Astrocyte (in vitro differentiated cells and primary cell): Measurements from ENCODE around the gene THRB. TPM values are rescaled to one million over a fixed set of nuclear protein-coding genes. Genes with fewer than 3 reads are reported as not detected.

Source experiments
- DNase-seq: peaks from one replicate; pipeline ENCODE4 v3.0.0-alpha.2; 2010; ENCODE audit warnings: low read depth
- FAIRE-seq: peaks from 2 replicates; lab custom pipeline; 2011; peaks lifted over from hg19 to GRCh38; lab: Jason Lieb, UNC
- H2AFZ ChIP-seq: 2 replicates; pipeline ENCODE4 v1.6.0; 2012; ENCODE audit warnings: low read depth, low read length, inconsistent platforms
- H3K27ac ChIP-seq: 2 replicates; pipeline ENCODE4 v1.5.1; 2011; ENCODE audit warnings: low read depth, low read length, inconsistent platforms
- H3K27me3 ChIP-seq: 2 replicates; pipeline ENCODE4 v1.6.0; 2011; ENCODE audit warnings: low read length, inconsistent platforms; ENCODE audit not compliant: insufficient read depth
- H3K36me3 ChIP-seq: 2 replicates; pipeline ENCODE4 v1.5.1; 2011; ENCODE audit warnings: low read length, inconsistent platforms; ENCODE audit not compliant: insufficient read depth
- H3K4me1 ChIP-seq: 2 replicates; pipeline ENCODE4 v1.5.1; 2011; ENCODE audit warnings: low read length, inconsistent platforms; ENCODE audit not compliant: insufficient read depth
- H3K4me2 ChIP-seq: 2 replicates; pipeline ENCODE4 v1.6.0; 2012; ENCODE audit warnings: low read length, inconsistent platforms
- H3K4me3 ChIP-seq: 2 replicates; pipeline ENCODE4 v1.5.1; 2011; ENCODE audit warnings: low read depth, mild to moderate bottlenecking, low read length, inconsistent platforms; ENCODE audit not compliant: insufficient read depth
- H3K79me2 ChIP-seq: 2 replicates; pipeline ENCODE4 v1.6.0; 2012; ENCODE audit warnings: mild to moderate bottlenecking, low read length, inconsistent platforms; ENCODE audit not compliant: insufficient read depth
- H3K9ac ChIP-seq: 2 replicates; pipeline ENCODE4 v1.6.0; 2012; ENCODE audit warnings: mild to moderate bottlenecking, low read length, inconsistent platforms
- H3K9me3 ChIP-seq: 2 replicates; pipeline ENCODE4 v1.5.1; 2012; ENCODE audit warnings: low read depth, mild to moderate bottlenecking, low read length, inconsistent platforms; ENCODE audit not compliant: insufficient read depth
- H4K20me1 ChIP-seq: 2 replicates; pipeline ENCODE4 v1.6.0; 2012; ENCODE audit warnings: low read length, inconsistent platforms; ENCODE audit not compliant: insufficient read depth
- H3K27ac Mint-ChIP-seq: one replicate; pipeline ENCODE4 v1.8.0; 2021; ENCODE audit warnings: mild to moderate bottlenecking, mixed read lengths; ENCODE audit not compliant: unreplicated experiment
- H3K27me3 Mint-ChIP-seq: one replicate; pipeline ENCODE4 v1.8.0; 2021; ENCODE audit warnings: low read depth, mixed read lengths; ENCODE audit not compliant: unreplicated experiment
- H3K36me3 Mint-ChIP-seq: one replicate; pipeline ENCODE4 v1.8.0; 2021; ENCODE audit warnings: low read depth, mixed read lengths; ENCODE audit not compliant: unreplicated experiment
- H3K4me1 Mint-ChIP-seq: one replicate; pipeline ENCODE4 v1.8.0; 2021; ENCODE audit warnings: low read depth, mixed read lengths; ENCODE audit not compliant: unreplicated experiment
- H3K4me3 Mint-ChIP-seq: one replicate; pipeline ENCODE4 v1.8.0; 2021; ENCODE audit warnings: mild to moderate bottlenecking, moderate library complexity, mixed read lengths; ENCODE audit not compliant: unreplicated experiment
- H3K9me3 Mint-ChIP-seq: one replicate; pipeline ENCODE4 v1.8.0; 2021; ENCODE audit warnings: mild to moderate bottlenecking, mixed read lengths; ENCODE audit not compliant: unreplicated experiment
- CTCF ChIP-seq: IDR thresholded peaks from 2 replicates; pipeline ENCODE4 v1.5.1; 2011; ENCODE audit warnings: low read depth, mild to moderate bottlenecking, inconsistent platforms, low read length, moderate library complexity; ENCODE audit not compliant: insufficient read depth
- EZH2 ChIP-seq: IDR thresholded peaks from 2 replicates; pipeline ENCODE4 v1.6.1; 2012; ENCODE audit warnings: mild to moderate bottlenecking, low read length, inconsistent platforms; ENCODE audit not compliant: insufficient read depth
- total RNA-seq: library from RNA; stranded (reverse); gene quantifications from 2 replicates; pipeline ENCODE4 v1.2.1, GENCODE V29; 2021

The THRB gene
- total RNA-seq, 1 donor from 2014 or later = 8.5 TPM

DNA sequence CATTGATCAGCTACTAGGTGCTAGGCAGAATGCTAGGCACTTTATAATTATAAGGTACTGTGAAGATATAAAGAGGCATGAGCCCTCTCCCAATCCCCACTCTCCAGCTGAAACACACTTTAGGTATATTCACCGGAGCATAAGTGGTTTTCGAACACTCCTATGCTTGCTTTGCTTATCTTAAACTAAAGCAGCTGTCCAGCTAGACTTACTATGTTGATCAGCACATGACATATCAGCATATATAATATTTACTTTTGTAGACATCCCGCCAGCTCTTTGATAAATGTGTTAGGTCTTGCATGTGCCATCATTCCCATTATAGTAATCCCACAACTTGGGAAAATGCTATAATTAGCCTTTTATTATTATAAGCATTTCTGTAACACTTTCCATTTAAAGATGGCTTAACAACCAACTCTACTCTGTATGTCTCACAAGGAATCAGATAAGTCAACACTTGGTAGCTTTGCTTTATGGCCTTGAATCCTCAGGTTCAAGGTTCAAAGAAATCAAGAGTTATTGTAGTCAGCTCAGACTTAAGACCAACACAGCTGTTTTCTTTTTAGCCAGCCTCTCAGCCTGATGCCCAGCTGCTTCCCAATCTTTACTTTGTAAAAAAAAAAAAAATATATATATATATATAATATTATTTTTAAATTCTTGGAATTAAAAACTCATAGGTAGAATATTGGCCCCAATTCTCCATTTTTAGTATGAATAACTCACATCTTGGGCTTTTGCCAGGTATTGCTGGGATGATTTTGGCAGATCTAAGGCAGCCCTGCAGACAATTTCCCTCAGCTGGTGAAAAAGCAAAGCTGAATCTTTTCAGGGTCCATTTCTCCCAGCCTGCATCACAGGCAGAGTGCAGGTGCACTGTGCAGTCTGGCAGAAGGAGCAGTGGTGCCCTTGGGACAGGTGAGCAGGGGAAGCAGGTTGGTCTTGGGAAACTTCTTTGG, 104.2 kb downstream of the THRB start:
- Mint-ChIP-seq H3K36me3 (no peaks in the 10 kb centered on the region), H3K4me3 (no peak overlapping the region), H3K27ac (no peak overlapping the region), H3K4me1 (peaks cover 10% of the 10 kb centered on the region), H3K27me3 (no peaks in the 10 kb centered on the region), H3K9me3 (peaks cover 2% of the 10 kb centered on the region)
- Histone ChIP-seq H3K27me3 (no peaks in the 10 kb centered on the region), H4K20me1 (no peaks in the 10 kb centered on the region), H3K4me3 (no peak overlapping the region), H2AFZ (no peak overlapping the region), H3K9ac (no peak overlapping the region), H3K9me3 (no peaks in the 10 kb centered on the region), H3K36me3 (no peaks in the 10 kb centered on the region), H3K27ac (no peak overlapping the region), H3K4me1 (no peaks in the 10 kb centered on the region), H3K79me2 (no peaks in the 10 kb centered on the region), H3K4me2 (no peak overlapping the region)
- DNase-seq (no peak), FAIRE-seq (no peak)
- TF ChIP-seq EZH2 (no peak), CTCF (no peak)

- H3K27me3 ChIP-seq = no peaks in the 10 kb centered on the region
- H3K4me2 ChIP-seq = no peak overlapping the region
- H3K4me1 Mint-ChIP-seq = peaks cover 10% of the 10 kb centered on the region
- H3K9me3 ChIP-seq = no peaks in the 10 kb centered on the region
- DNase-seq (no peak), FAIRE-seq (no peak)
- no peak overlapping the region for H3K4me3 ChIP-seq
- TF ChIP-seq CTCF (no peak), EZH2 (no peak)
- H4K20me1 ChIP-seq = no peaks in the 10 kb centered on the region
- no peak overlapping the region for H3K27ac ChIP-seq
- H3K4me3 Mint-ChIP-seq = no peak overlapping the region
- H3K27me3 Mint-ChIP-seq = no peaks in the 10 kb centered on the region
- H2AFZ ChIP-seq = no peak overlapping the region
- H3K27ac Mint-ChIP-seq = peak overlapping the region; percentile 55
- H3K36me3 Mint-ChIP-seq = no peaks in the 10 kb centered on the region
- no peaks in the 10 kb centered on the region for H3K36me3 ChIP-seq
- no peak overlapping the region for H3K9ac ChIP-seq
- H3K9me3 Mint-ChIP-seq = peaks cover 2% of the 10 kb centered on the region
- H3K4me1 ChIP-seq = no peaks in the 10 kb centered on the region
- no peaks in the 10 kb centered on the region for H3K79me2 ChIP-seq
Measured at GRCh38 chr3:24389108-24390090, 105.3 kb downstream of the THRB start.
